Tibial nerve (tissue), 4 donors: ENCODE data around the gene TMOD3. TPM values are rescaled to one million over a fixed set of nuclear protein-coding genes. Genes with fewer than 3 reads are reported as not detected.

Experiments used
- DNase-seq, 2 donors: peaks; one replicate each; pipeline ENCODE4 v3.0.0-alpha.2; 2019; ENCODE audit warnings: low spot score in 2 of 2
- H3K27ac ChIP-seq, 4 donors: fragments of 200-600 bp; sonication (generic) in 3 of 4; one replicate each; pipeline ENCODE4 v1.5.1; 2017 to 2019; ENCODE audit warnings: mild to moderate bottlenecking in 1 of 4
- H3K27me3 ChIP-seq, 2 donors: fragments of 200-600 bp; sonication (generic) in 1 of 2; one replicate each; pipeline versions ENCODE4 v1.5.1 to v1.6.0; 2017 to 2019
- H3K36me3 ChIP-seq, 3 donors: fragments of 200-600 bp; sonication (generic); one replicate each; pipeline ENCODE4 v1.5.1; 2018 to 2019
- H3K4me1 ChIP-seq, 4 donors: fragments of 200-600 bp; sonication (generic) in 3 of 4; one replicate each; pipeline ENCODE4 v1.5.1; 2017 to 2019
- H3K4me3 ChIP-seq, 4 donors: fragments of 200-600 bp; sonication (generic) in 3 of 4; one replicate each; pipeline ENCODE4 v1.5.1; 2017 to 2019; ENCODE audit warnings: mild to moderate bottlenecking in 1 of 4, moderate library complexity in 1 of 4
- H3K9me3 ChIP-seq, 4 donors: fragments of 200-600 bp; sonication (generic) in 3 of 4; one replicate each; pipeline ENCODE4 v1.5.1; 2017 to 2019
- CTCF ChIP-seq, 5 experiments: fragments of 200-600 bp in 3 of 5; fragments of 450-650 bp in 2 of 5; sonication (generic) in 3 of 5; IDR thresholded peaks; one replicate each; pipeline ENCODE4 v1.5.1; 2016 to 2019; ENCODE audit warnings: antibody characterized with exemption in 5 of 5, mild to moderate bottlenecking in 3 of 5, moderate library complexity in 2 of 5
- EP300 ChIP-seq, 2 donors: sonication (generic); formaldehyde crosslinking; IDR thresholded peaks; one replicate each; pipeline ENCODE4 v1.6.1; 2017; ENCODE audit warnings: antibody characterized with exemption in 2 of 2, mild to moderate bottlenecking in 1 of 2
- POLR2A ChIP-seq, 2 donors: fragments of 450-650 bp; IDR thresholded peaks; one replicate each; pipeline ENCODE4 v1.6.1; 2017; ENCODE audit warnings: antibody characterized with exemption in 2 of 2, mild to moderate bottlenecking in 2 of 2, moderate library complexity in 2 of 2
- WGBS, 2 donors: methylation state at CpG; one replicate each; pipeline ENCODE4 v1.1.5; 2018; 5-methylcytosine and 5-hydroxymethylcytosine counted together
- total RNA-seq, 4 donors: library from RNA; depleted of rRNA; stranded (reverse); fragments of >200 nt; gene quantifications; one replicate each; pipeline ENCODE4 v1.1.0, GENCODE V29; 2016

TMOD3 gene
- total RNA-seq, 4 donors from 2014 or later, result 23.7 to 46.8 (median 29.5) TPM

DNA sequence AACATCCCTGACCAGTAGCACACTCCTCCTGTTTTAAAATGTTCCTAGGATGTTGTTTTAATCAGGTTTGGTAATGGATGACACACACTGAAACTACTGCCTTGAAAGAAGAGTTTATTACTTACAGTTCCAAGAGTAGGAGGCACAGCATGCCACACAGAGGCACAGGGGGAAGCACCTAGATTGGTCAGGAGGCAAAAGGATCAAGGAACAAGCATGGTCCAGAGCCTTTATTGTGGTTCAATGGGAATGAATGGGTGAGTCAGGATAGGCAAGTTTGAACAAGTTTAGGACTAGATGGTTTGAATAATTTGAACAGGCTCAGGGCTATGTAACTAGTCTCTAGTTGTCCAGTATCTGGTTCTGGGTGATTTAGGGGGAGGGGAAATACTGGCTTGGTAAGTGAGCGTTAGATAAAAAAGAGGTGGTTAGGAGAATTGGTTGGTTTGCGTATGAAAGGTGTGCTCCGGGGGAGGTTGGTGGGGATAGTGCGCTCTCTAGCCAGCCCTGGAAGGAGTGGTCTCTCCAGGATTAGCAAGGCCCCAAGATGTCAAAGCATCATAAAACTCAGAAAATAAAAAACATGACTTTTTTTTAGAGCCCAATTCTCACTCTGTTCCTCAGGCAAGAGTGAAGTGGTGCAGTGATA lies 35.1 kb downstream of the TMOD3 start:
- Histone ChIP-seq H3K4me3 (no peak overlapping the region), H3K27ac (no peak overlapping the region), H3K4me1 (peaks cover 0 to 15% (median 0%) of the 10 kb centered on the region in 4 donors), H3K9me3 (no peaks in the 10 kb centered on the region), H3K36me3 (peaks cover 0 to 28% (median 0%) of the 10 kb centered on the region in 3 donors), H3K27me3 (no peaks in the 10 kb centered on the region)
- DNase-seq, result no peak
- WGBS, 2 donors, result 94 to 98% methylated on average over 4 of the region's 4 CpGs
- TF ChIP-seq POLR2A (IDR thresholded peaks at IDR 0.05), result no peak

- DNase-seq, result no peak
- WGBS, 2 donors, result 97 to 100% methylated on average over 1 of the region's 1 CpG
- no peaks in the 10 kb centered on the region for H3K27me3 ChIP-seq
- H3K36me3 ChIP-seq, result peaks cover 0 to 36% (median 0%) of the 10 kb centered on the region in 3 donors
- peaks cover 0 to 15% (median 0%) of the 10 kb centered on the region in 4 donors for H3K4me1 ChIP-seq
- H3K4me3 ChIP-seq, result no peak overlapping the region
- TF ChIP-seq CTCF (IDR thresholded peaks at IDR 0.05) (no peak), POLR2A (IDR thresholded peaks at IDR 0.05) (no peak), EP300 (IDR thresholded peaks at IDR 0.05) (no peak)
- peak overlapping the region in 1 of 4 donors; percentile 60 for H3K27ac ChIP-seq
- H3K9me3 ChIP-seq, result no peaks in the 10 kb centered on the region
Measured at GRCh38 chr15:51865317-51865716, 35.9 kb downstream of the TMOD3 start.

DNA sequence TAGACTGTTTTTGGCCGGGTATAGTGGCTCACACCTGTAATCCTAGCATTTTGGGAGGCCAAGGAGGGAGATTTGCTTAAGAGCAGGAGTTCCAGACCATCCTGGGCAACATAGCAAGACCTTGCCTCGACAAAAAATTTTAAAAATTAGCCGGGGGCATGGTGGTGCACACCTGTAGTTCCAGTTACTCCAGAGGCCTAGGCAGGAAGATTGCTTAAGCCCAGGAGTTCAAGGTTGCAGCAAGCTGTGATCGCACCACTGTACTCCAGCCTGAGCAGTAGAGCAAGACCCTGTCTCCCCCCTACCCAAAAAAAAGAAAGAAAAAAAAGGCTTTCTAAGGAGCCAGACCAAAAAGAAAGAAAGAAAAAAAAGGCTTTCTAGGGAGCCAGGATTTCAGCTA lies 36.7 kb downstream of the TMOD3 start:
- no peak for DNase-seq
- Histone ChIP-seq H3K9me3 (no peaks in the 10 kb centered on the region), H3K36me3 (peaks cover 0 to 45% (median 0%) of the 10 kb centered on the region in 3 donors), H3K27ac (peak overlapping the region in 2 of 4 donors; percentile 41 to 60), H3K4me3 (no peak overlapping the region), H3K27me3 (no peaks in the 10 kb centered on the region), H3K4me1 (peaks cover 0 to 15% (median 0%) of the 10 kb centered on the region in 4 donors)
- TF ChIP-seq POLR2A (IDR thresholded peaks at IDR 0.05) (no peak), EP300 (IDR thresholded peaks at IDR 0.05) (no peak), CTCF (IDR thresholded peaks at IDR 0.05) (no peak)
- 89 to 91% methylated on average over 4 of the region's 4 CpGs for WGBS, 2 donors

GRCh38 chr15:51866751-51867150 lies 37.3 kb downstream of the TMOD3 start:
- WGBS, 2 donors, result 50 to 73% methylated on average over 1 of the region's 1 CpG
- Histone ChIP-seq H3K4me1 (peaks cover 0 to 15% (median 0%) of the 10 kb centered on the region in 4 donors), H3K27ac (peak overlapping the region in 2 of 4 donors; percentile 41 to 60), H3K27me3 (no peaks in the 10 kb centered on the region), H3K9me3 (no peaks in the 10 kb centered on the region), H3K4me3 (no peak overlapping the region), H3K36me3 (peaks cover 0 to 49% (median 0%) of the 10 kb centered on the region in 3 donors)
- TF ChIP-seq CTCF (IDR thresholded peaks at IDR 0.05), result no peak
- peak in 1 of 2 donors; percentile 50 for TF ChIP-seq EP300 (IDR thresholded peaks at IDR 0.05)
- TF ChIP-seq POLR2A (IDR thresholded peaks at IDR 0.05), result no peak
- no peak for DNase-seq

GRCh38 chr15:51869060-51869421 lies 39.6 kb downstream of the TMOD3 start:
- peaks cover 0 to 42% (median 0%) of the 10 kb centered on the region in 3 donors for H3K36me3 ChIP-seq
- WGBS, 2 donors, result 25 to 33% methylated on average over 2 of the region's 2 CpGs
- no peaks in the 10 kb centered on the region for H3K9me3 ChIP-seq
- no peaks in the 10 kb centered on the region for H3K27me3 ChIP-seq
- DNase-seq, result no peak
- no peak overlapping the region for H3K4me3 ChIP-seq
- peaks cover 0 to 23% (median 0%) of the 10 kb centered on the region in 4 donors for H3K4me1 ChIP-seq
- TF ChIP-seq CTCF (IDR thresholded peaks at IDR 0.05) (no peak), EP300 (IDR thresholded peaks at IDR 0.05) (no peak), POLR2A (IDR thresholded peaks at IDR 0.05) (no peak)
- H3K27ac ChIP-seq, result peak overlapping the region in 1 of 4 donors; percentile 2
